B cell (primary cell): ENCODE data around the gene LRIF1.

Experiments
- CTCF ChIP-seq: fragments of 200-600 bp; IDR thresholded peaks from one replicate; pipeline ENCODE4 v1.8.0; 2022; ENCODE audit warnings: antibody characterized with exemption, mild to moderate bottlenecking
- EZH2 ChIP-seq: IDR thresholded peaks from 2 replicates; pipeline ENCODE4 v1.6.1; 2012; ENCODE audit warnings: borderline replicate concordance, low read depth, mild to moderate bottlenecking, moderate library complexity, low read length; ENCODE audit not compliant: insufficient read depth, poor library complexity, severe bottlenecking

GRCh38 chr1:110982320-110982719, 18.6 kb upstream of the LRIF1 start:
- no peak for TF ChIP-seq CTCF
- TF ChIP-seq EZH2: no peak
